Dermis microvascular lymphatic vessel endothelial cell (primary cell): ENCODE results near the gene ZNF177. TPM values are rescaled to one million over a fixed set of nuclear protein-coding genes. Genes with fewer than 3 reads are reported as not detected.
A peak's percentile ranks its signal among the peaks of the same experiment; 100 is the strongest.
"Not testable (repeated sequence)": the region's sequence is repeated elsewhere in the genome, so short reads cannot be mapped to it uniquely, and the experiment has no call there.

ENCODE experiments used
- DNase-seq, 2 donors: peaks; one replicate each; pipeline versions ENCODE4 v3.0.0 to v3.0.0-alpha.2; 2010; ENCODE audit warnings: low read depth in 2 of 2
- total RNA-seq: library from RNA; depleted of rRNA; stranded (reverse); fragments of >200 nt; gene quantifications from 2 replicates; pipeline ENCODE4 v1.2.1, GENCODE V29; 2014

Gene ZNF177
- total RNA-seq = 0.51 and 0.89 TPM in 2 replicates

- no peak for DNase-seq
These were observed at the start of gene ZNF177 for GRCh38 chr19:9362905-9363304. TSS of gene ZNF177 (plus strand) at chr19:9363013. CDS start at chr19:9378312, 15,299 bp downstream.

- no peak for DNase-seq
These were observed 49.1 kb upstream of the ZNF177 start for GRCh38 chr19:9313756-9314155.

GRCh38 chr19:9321338-9321737 is 41.5 kb upstream of the ZNF177 start:
- DNase-seq = no peak

GRCh38 chr19:9321756-9322155 is 41.1 kb upstream of the ZNF177 start:
- DNase-seq = not testable (repeated sequence)

GRCh38 chr19:9322201-9322600 is 40.6 kb upstream of the ZNF177 start:
- not testable (repeated sequence) for DNase-seq

- peak; percentile 84 to 88 for DNase-seq
These were observed 39.3 kb upstream of the ZNF177 start for GRCh38 chr19:9323557-9323918.

GRCh38 chr19:9323919-9324583 is 38.8 kb upstream of the ZNF177 start, which contains the start of gene ZNF559:
TSS of gene ZNF559 (plus strand) at chr19:9324179. CDS start at chr19:9338550, 14,371 bp downstream.
- peak; percentile 90 to 96 for DNase-seq

- no peak for DNase-seq
These were observed 38.2 kb upstream of the ZNF177 start for GRCh38 chr19:9324584-9324962.

- no peak for DNase-seq
These were observed 32.8 kb upstream of the ZNF177 start for GRCh38 chr19:9329999-9330398.

- no peak for DNase-seq
These were observed 20.1 kb upstream of the ZNF177 start for GRCh38 chr19:9342610-9343304.

GRCh38 chr19:9345005-9345404 is 17.8 kb upstream of the ZNF177 start:
- DNase-seq = no peak

GRCh38 chr19:9348253-9348652 is 14.6 kb upstream of the ZNF177 start:
- DNase-seq = no peak

- no peak for DNase-seq
These were observed 14.1 kb upstream of the ZNF177 start for GRCh38 chr19:9348671-9349070.

- no peak for DNase-seq
These were observed 10.3 kb upstream of the ZNF177 start for GRCh38 chr19:9352505-9352904.

- no peak for DNase-seq
These were observed 9.8 kb upstream of the ZNF177 start for GRCh38 chr19:9353011-9353410.

- no peak for DNase-seq
These were observed 8.2 kb upstream of the ZNF177 start for GRCh38 chr19:9354651-9355050.

- no peak for DNase-seq
These were observed 8.2 kb downstream of the ZNF177 start for GRCh38 chr19:9370738-9371619.

GRCh38 chr19:9381361-9381785 is 18.6 kb downstream of the ZNF177 start:
- no peak for DNase-seq

- DNase-seq = peak in 1 of 2 donors; percentile 8
These were observed 44.1 kb downstream of the ZNF177 start for GRCh38 chr19:9406798-9407352.

- no peak for DNase-seq
These were observed 45.0 kb downstream of the ZNF177 start for GRCh38 chr19:9407827-9408226.

- DNase-seq = no peak
These were observed 50.6 kb downstream of the ZNF177 start for GRCh38 chr19:9413240-9413954.
